Measurements from ENCODE around the gene MLH1. TPM values are rescaled to one million over a fixed set of nuclear protein-coding genes. Genes with fewer than 3 reads are reported as not detected.

Gene MLH1
- total and polyA plus RNA-seq, 2 of the 8 experiments (the other 6 are each of a cell fraction or from before 2014, with no cell fraction given) = 36.4 to 47.3 TPM

DNA sequence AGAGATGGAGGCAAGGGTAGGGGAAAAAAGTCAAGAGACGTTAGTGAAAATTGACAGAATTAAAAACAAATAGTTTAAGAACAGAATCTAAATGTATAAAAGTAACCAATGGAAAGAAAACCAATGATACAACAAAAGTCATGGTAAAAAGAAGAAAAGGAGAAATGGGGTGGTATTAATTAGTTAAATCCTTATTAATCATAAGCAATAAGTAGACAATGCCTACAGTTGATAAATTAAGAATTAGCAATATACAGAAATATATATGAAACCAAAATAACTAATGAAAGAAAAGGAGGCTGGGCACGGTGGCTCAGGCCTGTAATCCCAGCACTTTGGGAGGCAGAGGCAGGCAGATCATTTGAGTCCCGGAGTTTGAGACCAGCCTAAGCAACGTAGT lies 24.2 kb upstream of the MLH1 start:
- H3K79me2 ChIP-seq (ENCODE audit: control insufficient read depth in 1 of 2, insufficient read depth in 2 of 2, low read length in 2 of 2) = no peaks in the 10 kb centered on the region
- CTCF ChIA-PET (ENCODE audit: partially characterized antibody) = interaction anchor here (2.2 kb wide), 1 partner anchor 11 kb away, joined by 14 read pairs; no protein-coding TSS in a partner anchor

More for the DNA sequence above, 24.2 kb upstream of the MLH1 start:
- H2BK12ac ChIP-seq (ENCODE audit: low read depth, low read length) = 0 out of 2 replicates have a peak overlapping the region, but pooled peaks have one; percentile 71
- no peak overlapping the region for H3K27ac ChIP-seq (ENCODE audit: low read depth, low read length)
- no peaks in the 10 kb centered on the region for H3K79me1 ChIP-seq (ENCODE audit: low read depth, low read length)
- no peak overlapping the region for H2BK120ac ChIP-seq (replicated peaks; ENCODE audit: low read depth, low read length)
- no peak overlapping the region for H2AFZ ChIP-seq (ENCODE audit: low read length)
- H3K18ac ChIP-seq (ENCODE audit: extremely low read depth, low read length) = no peak overlapping the region
- FAIRE-seq (no peak), DNase-seq (ENCODE audit: low read depth in 1 of 2, low spot score in 2 of 2) (no peak)
- no peaks in the 10 kb centered on the region for H3K27me3 ChIP-seq (replicated peaks in 1 of 4; ENCODE audit: control insufficient read depth in 3 of 4, extremely low read depth in 1 of 4, insufficient read depth in 3 of 4, low read length in 3 of 4)
- H3K4ac ChIP-seq (replicated peaks; ENCODE audit: insufficient read length, low read depth, low read length) = no peak overlapping the region
- H3K4me3 ChIP-seq (ENCODE audit: extremely low read depth in 1 of 4, insufficient read depth in 2 of 4, low read depth in 3 of 4, low read length in 4 of 4) = no peak overlapping the region
- no peak overlapping the region for H3K9ac ChIP-seq (replicated peaks in 1 of 4; ENCODE audit: extremely low read depth in 1 of 4, low read depth in 3 of 4, low read length in 3 of 4)
- H3K4me1 ChIP-seq (replicated peaks in 1 of 4; ENCODE audit: control insufficient read depth in 3 of 4, insufficient read depth in 4 of 4, low read length in 3 of 4) = peaks cover 0 to 15% (median 8%) of the 10 kb centered on the region in 4 experiments; a peak in 5 of 7 replicates
- 80% methylated on average over 4 of the region's 4 CpGs; no CpG with 5 or more reads in 1 of the 2 experiments for WGBS, 2 experiments (ENCODE audit: extremely low coverage in 1 of 2, insufficient coverage in 1 of 2, insufficient read length in 1 of 2, insufficient replicate concordance in 2 of 2, low coverage in 1 of 2, low lambda C conversion rate in 2 of 2, missing lambda C conversion rate in 1 of 2)
- no peak overlapping the region for H2BK15ac ChIP-seq (ENCODE audit: low read length)
- POLR2A ChIA-PET (ENCODE audit: partially characterized antibody) = interaction anchor here (0.7 to 1.4 kb wide), 2 partner anchors 21 to 23 kb away, joined by 3 to 4 read pairs; no protein-coding TSS in a partner anchor
- no peak overlapping the region for H3K56ac ChIP-seq (replicated peaks; ENCODE audit: insufficient read length, low read depth, low read length)
- H2BK20ac ChIP-seq (ENCODE audit: low read length) = no peak overlapping the region
- no peaks in the 10 kb centered on the region for H3K23me2 ChIP-seq (ENCODE audit: low read depth, low read length)
- no peaks in the 10 kb centered on the region for H4K20me1 ChIP-seq (replicated peaks in 1 of 2; ENCODE audit: control insufficient read depth in 1 of 2, insufficient read depth in 2 of 2, low read length in 2 of 2)
- no peak overlapping the region for H2AK5ac ChIP-seq (ENCODE audit: low read depth, low read length)
- no peak overlapping the region for H4K5ac ChIP-seq (ENCODE audit: insufficient read length, low read depth, low read length)
- no peak overlapping the region for H4K8ac ChIP-seq (ENCODE audit: extremely low read depth, insufficient read depth, low read length)
- H3K9me3 ChIP-seq (ENCODE audit: insufficient read depth in 2 of 2, low read depth in 1 of 2, low read length in 1 of 2) = no peaks in the 10 kb centered on the region
- H3K14ac ChIP-seq (ENCODE audit: insufficient read length) = no peak overlapping the region
- no peak overlapping the region for H3K23ac ChIP-seq (ENCODE audit: insufficient read length)
- TF ChIP-seq SIRT6 (IDR thresholded peaks at IDR 0.05; ENCODE audit: low read length) (no peak), RXRA (IDR thresholded peaks at IDR 0.05; ENCODE audit: insufficient read depth, low read depth, low read length) (no peak), SIX5 (IDR thresholded peaks at IDR 0.05; ENCODE audit: low read depth, low read length) (no peak), TCF12 (IDR thresholded peaks at IDR 0.05; ENCODE audit: low read depth, low read length) (no peak), RAD21 (IDR thresholded peaks at IDR 0.05 in 1 of 2, conservative IDR thresholded peaks at IDR 0.05 in 1 of 2; ENCODE audit: low read depth in 2 of 2, low read length in 2 of 2) (no peak), CEBPB (IDR thresholded peaks at IDR 0.05; ENCODE audit: low read depth, low read length) (no peak), GTF2F1 (IDR thresholded peaks at IDR 0.05; ENCODE audit: borderline replicate concordance, low read depth, low read length) (no peak), SP2 (IDR thresholded peaks at IDR 0.05; ENCODE audit: low read length) (no peak), TAF1 (IDR thresholded peaks at IDR 0.05; ENCODE audit: low read depth, low read length) (no peak)
- TF ChIP-seq, protein P1, sequence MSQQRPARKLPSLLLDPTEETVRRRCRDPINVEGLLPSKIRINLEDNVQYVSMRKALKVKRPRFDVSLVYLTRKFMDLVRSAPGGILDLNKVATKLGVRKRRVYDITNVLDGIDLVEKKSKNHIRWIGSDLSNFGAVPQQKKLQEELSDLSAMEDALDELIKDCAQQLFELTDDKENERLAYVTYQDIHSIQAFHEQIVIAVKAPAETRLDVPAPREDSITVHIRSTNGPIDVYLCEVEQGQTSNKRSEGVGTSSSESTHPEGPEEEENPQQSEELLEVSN (IDR thresholded peaks at IDR 0.05) = no peak
- no peaks in the 10 kb centered on the region for H3K36me3 ChIP-seq (ENCODE audit: control insufficient read depth in 2 of 4, insufficient read depth in 4 of 4, low read length in 3 of 4)
- no peak overlapping the region for H2BK5ac ChIP-seq (ENCODE audit: low read depth, low read length)
- no peak overlapping the region for H3K4me2 ChIP-seq (ENCODE audit: insufficient read depth in 1 of 2, low read depth in 2 of 2, low read length in 2 of 2)
- H4K91ac ChIP-seq (replicated peaks; ENCODE audit: insufficient read length, low read length) = no peak overlapping the region

Data from H1 (cell line).